Stimulated activated CD8-positive, alpha-beta memory T cell treated with anti-CD3 and anti-CD28 coated beads, Interleukin-4, amount 100 ng/mL, for 24 hours (primary cell): Measurements from ENCODE around the gene ACSF3.

Source experiments
- DNase-seq: peaks from one replicate; pipeline ENCODE4 v3.0.0-alpha.2; 2020; ENCODE audit warnings: low read depth

Gene ACSF3

DNA sequence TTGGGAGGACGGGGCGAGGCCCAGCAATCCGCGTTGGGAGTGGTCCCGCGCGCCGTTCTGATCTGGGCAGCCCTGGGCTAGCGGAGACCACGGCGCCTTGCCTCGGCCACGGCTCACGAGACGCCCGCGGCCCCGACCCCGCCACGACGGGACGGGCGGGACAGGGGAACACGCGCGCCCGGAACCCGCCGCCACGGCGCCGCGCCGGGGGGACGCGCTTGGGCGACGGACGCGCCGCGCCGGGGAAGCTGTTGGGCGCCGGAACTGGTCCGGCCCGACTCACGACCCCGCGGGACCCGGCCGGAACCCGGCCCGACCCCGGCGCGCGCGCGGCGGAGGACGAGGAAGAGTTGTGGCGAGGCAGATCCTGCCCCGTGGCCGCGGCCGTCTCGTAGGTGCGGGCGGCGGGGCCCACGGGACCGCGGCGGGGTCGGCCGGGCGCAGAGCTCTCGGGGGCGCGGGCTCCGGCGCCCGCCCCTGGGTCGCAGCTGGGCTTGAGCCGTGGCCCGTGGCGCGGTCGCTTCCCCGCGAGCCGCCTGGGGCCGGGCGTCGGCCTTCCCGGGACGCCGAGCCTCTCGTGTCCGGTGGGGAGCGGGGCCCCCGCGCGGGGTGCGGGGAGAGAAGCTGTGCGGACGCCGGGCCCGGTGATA is at the start of gene ACSF3:
TSS of gene ACSF3 (plus strand) at position 251 of the 650 bp plus-strand sequence. CDS start 6,830 bp downstream, outside the sequence.
- DNase-seq = peak; percentile 56

DNA sequence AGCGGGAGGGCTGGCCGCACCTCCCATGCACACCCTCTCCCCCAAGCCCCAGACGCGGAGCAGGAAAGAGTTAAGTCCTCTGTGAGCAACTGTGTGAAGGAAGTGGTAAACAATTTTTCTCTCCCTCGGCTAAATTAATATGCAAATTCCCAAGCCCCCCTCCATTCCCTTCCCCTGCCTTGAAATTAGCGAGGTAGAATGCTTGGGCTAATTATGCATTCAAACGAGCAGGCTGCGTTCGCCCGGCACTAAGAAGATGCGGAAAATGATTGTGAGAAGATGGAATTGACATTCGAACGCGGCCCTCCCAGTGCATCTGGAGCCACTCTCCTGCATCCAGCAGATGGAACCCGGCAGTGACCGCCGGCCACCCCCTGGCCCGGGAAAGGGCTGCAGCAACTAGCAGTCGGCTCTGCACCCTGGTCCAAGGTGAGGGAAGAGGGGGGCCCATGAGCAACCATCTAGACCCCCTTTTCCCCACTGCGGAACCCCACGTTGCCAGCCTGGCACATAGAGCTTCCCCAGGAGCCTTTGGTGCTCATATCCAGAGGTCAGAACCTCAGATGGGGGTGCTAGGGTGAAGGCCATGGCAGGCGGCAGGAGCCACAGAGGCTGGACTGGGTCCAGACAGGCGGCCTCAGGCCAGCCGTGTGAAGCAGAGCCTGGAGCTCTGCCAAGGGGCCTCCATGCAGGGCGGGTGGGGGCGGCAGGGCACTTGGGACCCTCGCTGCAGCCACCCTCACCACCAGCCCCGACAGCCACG is 49.1 kb upstream of the ACSF3 start:
- DNase-seq = no peak

DNA sequence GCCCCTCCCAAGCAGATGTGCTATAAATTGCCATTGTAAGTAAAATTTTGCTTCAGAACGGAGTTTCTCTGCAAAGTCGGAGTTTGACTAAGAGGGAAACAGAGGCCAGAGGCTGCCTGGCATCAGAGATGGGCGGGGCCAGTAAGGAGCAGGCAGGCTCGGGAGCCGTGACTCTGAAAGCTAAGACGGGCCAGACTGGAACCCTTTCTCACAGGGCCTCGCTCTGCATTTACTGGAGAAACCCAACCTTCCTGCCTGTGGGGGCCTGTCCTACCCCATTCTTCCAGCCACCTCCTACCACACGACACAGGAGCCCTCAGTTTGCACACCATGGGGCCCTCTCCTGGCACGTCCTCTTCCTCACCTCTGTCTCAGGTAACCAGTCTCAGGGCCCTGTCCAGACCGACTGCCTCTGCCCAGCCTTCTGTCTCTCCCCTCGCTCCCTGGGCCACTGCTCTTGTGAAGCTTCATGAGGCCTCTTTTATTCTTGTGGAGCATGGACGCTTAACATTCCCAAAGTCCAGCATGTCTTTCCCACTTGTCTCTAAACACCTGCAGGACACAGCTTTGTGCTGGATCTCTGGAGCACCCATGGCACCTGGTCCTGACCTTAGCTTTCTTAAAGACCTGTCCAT is 48.4 kb upstream of the ACSF3 start:
- DNase-seq = no peak

- no peak for DNase-seq
Measured at GRCh38 chr16:89045881-89046280, 47.8 kb upstream of the ACSF3 start.

DNA sequence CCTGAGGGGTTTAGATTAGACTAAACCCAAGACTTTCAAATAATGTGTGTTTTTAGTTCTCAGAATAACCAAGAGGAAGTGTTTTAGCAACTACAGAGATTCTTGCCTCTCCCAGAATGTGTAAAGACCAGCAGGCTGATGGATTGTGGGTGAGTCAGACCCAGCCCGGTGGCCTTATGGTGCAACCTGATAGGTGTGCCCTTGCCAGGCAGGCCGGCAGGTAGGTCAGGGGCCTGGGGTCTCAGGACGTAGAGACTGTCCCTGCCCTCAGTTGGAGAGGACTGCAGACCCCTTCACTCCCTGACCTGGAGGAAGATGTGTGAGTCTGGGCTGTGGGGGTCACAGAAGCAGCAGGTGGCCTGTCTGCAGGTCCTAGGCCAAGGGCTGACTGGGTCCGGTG is 47.2 kb upstream of the ACSF3 start:
- no peak for DNase-seq

GRCh38 chr16:89047331-89048089 is 46.1 kb upstream of the ACSF3 start:
- no peak for DNase-seq

DNA sequence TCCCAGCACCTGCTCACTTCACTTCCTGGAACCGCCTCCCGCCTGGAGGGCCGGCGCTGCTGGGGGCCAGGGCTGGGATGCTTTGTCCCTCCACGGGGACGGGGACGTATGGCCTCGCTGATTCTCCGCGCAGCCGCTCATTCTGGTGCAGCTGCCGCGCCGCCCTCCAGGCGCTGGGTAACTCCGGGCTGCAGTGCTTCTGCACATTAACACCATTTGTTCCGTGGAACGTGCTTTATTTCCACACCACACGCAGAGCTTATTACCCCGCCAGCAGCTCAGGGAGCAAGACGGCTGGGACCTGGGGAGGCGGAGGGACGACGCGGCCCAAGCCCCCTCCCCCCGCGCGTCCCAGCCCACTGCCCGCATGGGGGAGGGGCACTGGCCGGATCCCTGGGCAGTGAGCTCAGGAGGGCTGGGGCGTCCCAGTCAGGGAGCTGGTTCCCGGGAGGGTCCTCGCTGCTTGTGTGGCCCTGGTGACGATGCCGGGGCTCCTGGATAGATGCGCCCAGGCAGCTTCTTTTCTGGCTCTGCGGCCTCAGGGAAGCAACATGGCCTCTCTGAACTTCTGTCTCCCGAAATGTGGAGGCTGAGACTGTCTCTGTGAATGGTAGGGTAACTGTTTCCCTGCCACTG is 45.4 kb upstream of the ACSF3 start:
- DNase-seq = no peak

DNA sequence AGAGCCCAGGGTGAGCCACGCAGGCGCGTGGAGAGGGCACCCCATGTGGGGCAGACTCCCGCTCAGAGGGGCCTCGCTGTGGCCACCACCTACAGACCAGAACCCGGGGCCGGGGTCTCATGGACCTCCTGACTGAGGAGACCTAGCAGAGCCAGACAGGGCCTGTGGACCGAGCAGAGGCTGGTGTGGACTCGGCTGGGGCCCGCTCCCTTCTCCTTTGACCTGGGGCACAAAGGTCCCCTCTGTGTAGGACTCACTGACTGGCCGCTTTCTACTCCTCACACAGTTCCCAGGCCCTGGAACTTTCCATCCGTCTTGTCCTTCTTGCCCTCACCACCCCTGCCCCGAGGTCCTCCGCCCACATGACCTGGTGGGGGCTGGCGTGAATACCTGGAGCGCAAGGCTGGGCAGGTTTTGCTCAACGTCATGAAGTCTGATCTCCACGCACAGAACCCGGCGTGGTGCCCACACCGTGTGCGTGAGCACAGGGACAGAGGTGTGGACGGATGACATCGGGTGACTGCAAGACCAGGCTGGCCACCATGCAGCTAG is 44.7 kb upstream of the ACSF3 start:
- no peak for DNase-seq

DNA sequence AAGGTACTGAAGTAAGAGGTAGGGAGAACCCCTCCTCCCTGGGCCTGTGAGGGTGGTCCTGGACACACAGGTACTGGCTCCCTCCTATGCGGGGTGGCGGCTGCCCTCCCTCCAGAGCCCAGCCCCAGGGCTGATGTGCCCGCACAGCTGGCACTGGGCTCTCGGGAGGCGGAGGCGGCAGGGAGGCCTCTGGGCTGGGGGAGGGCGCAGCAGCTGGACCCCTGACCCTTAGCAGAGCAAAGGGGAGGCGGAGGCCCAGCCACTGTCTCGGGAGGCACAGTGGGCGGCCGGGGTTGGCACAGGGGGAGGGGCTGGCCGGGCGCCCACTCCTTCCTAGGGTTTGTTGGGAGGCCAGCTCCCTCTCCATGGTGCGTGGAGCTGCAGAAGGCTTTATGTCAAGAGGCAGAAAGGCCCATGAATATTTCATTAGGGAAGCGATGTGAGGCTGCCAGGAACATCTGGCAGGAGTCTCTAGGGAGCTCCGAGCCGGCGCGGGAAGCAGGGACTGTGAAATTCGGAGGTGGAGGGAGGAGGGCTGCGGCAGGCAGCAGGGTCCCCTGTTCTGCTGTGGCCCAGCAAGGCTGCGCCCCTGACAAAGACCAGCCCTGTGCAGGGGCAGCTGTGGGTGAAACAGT is 44.1 kb upstream of the ACSF3 start:
- DNase-seq = no peak

GRCh38 chr16:89050119-89050867 is 43.4 kb upstream of the ACSF3 start:
- DNase-seq = no peak

DNA sequence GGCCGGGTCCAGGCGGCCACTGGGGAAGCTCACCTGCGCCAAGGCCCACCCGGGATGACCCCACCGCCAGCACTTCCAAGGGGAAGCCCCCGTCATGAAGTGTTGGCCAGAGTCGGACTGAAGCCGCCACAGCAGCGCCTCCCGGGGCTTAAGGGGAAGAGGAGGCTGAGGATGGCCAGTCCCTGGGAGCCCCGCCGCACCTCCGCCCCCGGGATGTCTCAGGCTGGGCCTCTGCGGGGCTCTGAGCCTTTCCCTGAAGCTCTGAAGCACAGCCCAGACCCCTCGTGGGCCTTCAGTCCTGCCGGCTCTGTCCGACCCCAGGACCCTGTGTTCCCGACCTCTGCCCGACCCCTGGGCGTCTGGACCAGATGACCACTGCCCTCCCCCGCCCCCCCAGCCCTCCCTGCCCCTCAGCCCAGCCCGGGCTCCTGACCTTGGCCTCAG is 42.8 kb upstream of the ACSF3 start:
- DNase-seq = no peak

GRCh38 chr16:89051521-89052166 is 42.0 kb upstream of the ACSF3 start:
- DNase-seq = no peak

GRCh38 chr16:89052191-89052889 is 41.3 kb upstream of the ACSF3 start:
- DNase-seq = no peak

GRCh38 chr16:89052890-89053724 is 40.5 kb upstream of the ACSF3 start:
- DNase-seq = no peak

GRCh38 chr16:89053725-89054029 is 40.0 kb upstream of the ACSF3 start:
- no peak for DNase-seq

GRCh38 chr16:89054261-89054661 is 39.4 kb upstream of the ACSF3 start:
- DNase-seq = no peak

- no peak for DNase-seq
Measured at GRCh38 chr16:89054714-89055113, 38.9 kb upstream of the ACSF3 start.

- no peak for DNase-seq
Measured at GRCh38 chr16:89055313-89055712, 38.3 kb upstream of the ACSF3 start.
